Trophoblast cell (in vitro differentiated cells and primary cell): ENCODE measurements around the gene TMEM184C.

Source experiments
- DNase-seq, 2 donors: peaks; one replicate each; pipeline ENCODE4 v3.0.0-alpha.2; 2016
- H2AFZ ChIP-seq: 2 replicates; pipeline ENCODE4 v1.6.1; 2013; ENCODE audit warnings: low read length, moderate library complexity, mild to moderate bottlenecking; ENCODE audit not compliant: insufficient read depth, poor library complexity
- H2AK5ac ChIP-seq: 2 replicates; pipeline ENCODE4 v1.6.1; 2013; ENCODE audit warnings: mild to moderate bottlenecking, low read length
- H2BK120ac ChIP-seq: 2 replicates; pipeline ENCODE4 v1.6.1; 2013; ENCODE audit warnings: low read length, mild to moderate bottlenecking, moderate library complexity; ENCODE audit not compliant: insufficient read depth, poor library complexity
- H2BK12ac ChIP-seq: 2 replicates; pipeline ENCODE4 v1.6.1; 2013; ENCODE audit warnings: mild to moderate bottlenecking, low read length, moderate library complexity
- H2BK5ac ChIP-seq: 2 replicates; pipeline ENCODE4 v1.6.1; 2013; ENCODE audit warnings: low read length, low read depth, moderate library complexity, mild to moderate bottlenecking; ENCODE audit not compliant: poor library complexity
- H3K14ac ChIP-seq: 2 replicates; pipeline ENCODE4 v1.6.1; 2013; ENCODE audit warnings: mild to moderate bottlenecking, low read length
- H3K18ac ChIP-seq: 2 replicates; pipeline ENCODE4 v1.6.1; 2013; ENCODE audit warnings: mild to moderate bottlenecking, low read length
- H3K23ac ChIP-seq: 2 replicates; pipeline ENCODE4 v1.6.1; 2013; ENCODE audit warnings: low read length
- H3K27ac ChIP-seq: 2 replicates; pipeline ENCODE4 v1.5.1; 2013; ENCODE audit warnings: low read depth, mild to moderate bottlenecking, inconsistent platforms, low read length, moderate library complexity
- H3K27me3 ChIP-seq: 2 replicates; pipeline ENCODE4 v1.6.1; 2013; ENCODE audit warnings: inconsistent platforms, mild to moderate bottlenecking, low read length, moderate library complexity; ENCODE audit not compliant: insufficient read depth
- H3K36me3 ChIP-seq, 2 experiments: 1 replicate in 1 of 2; 2 replicates in 1 of 2; pipeline ENCODE4 v1.6.1; 2013; ENCODE audit warnings: low read length in 2 of 2, mild to moderate bottlenecking in 2 of 2, moderate library complexity in 1 of 2; ENCODE audit not compliant: insufficient read depth in 2 of 2, control insufficient read depth in 1 of 2
- H3K4ac ChIP-seq: 2 replicates; pipeline ENCODE4 v1.6.1; 2013; ENCODE audit warnings: low read depth, mild to moderate bottlenecking, low read length, moderate library complexity
- H3K4me1 ChIP-seq, 2 experiments: 1 replicate in 1 of 2; 2 replicates in 1 of 2; pipeline ENCODE4 v1.6.1; 2013; ENCODE audit warnings: low read length in 2 of 2, mild to moderate bottlenecking in 2 of 2, moderate library complexity in 1 of 2; ENCODE audit not compliant: insufficient read depth in 2 of 2, control insufficient read depth in 1 of 2
- H3K4me2 ChIP-seq: 2 replicates; pipeline ENCODE4 v1.6.1; 2013; ENCODE audit warnings: inconsistent platforms, mild to moderate bottlenecking, low read length, moderate library complexity
- H3K4me3 ChIP-seq: 2 replicates; pipeline ENCODE4 v1.5.1; 2013; ENCODE audit warnings: mild to moderate bottlenecking, low read depth, low read length, inconsistent platforms
- H3K79me1 ChIP-seq: one replicate; pipeline ENCODE4 v1.6.1; 2013; ENCODE audit warnings: low read length
- H3K79me2 ChIP-seq: 2 replicates; pipeline ENCODE4 v1.6.1; 2013; ENCODE audit warnings: low read length, mild to moderate bottlenecking; ENCODE audit not compliant: control insufficient read depth, insufficient read depth, poor library complexity
- H3K9ac ChIP-seq: 2 replicates; pipeline ENCODE4 v1.6.1; 2013; ENCODE audit warnings: mild to moderate bottlenecking, low read length
- H3K9me3 ChIP-seq: 2 replicates; pipeline ENCODE4 v1.6.1; 2013; ENCODE audit warnings: low read depth, mild to moderate bottlenecking, control low read depth, inconsistent platforms, low read length; ENCODE audit not compliant: insufficient read depth
- H4K12ac ChIP-seq: 2 replicates; pipeline ENCODE4 v1.6.1; 2013; ENCODE audit warnings: low read depth, mild to moderate bottlenecking, low read length, moderate library complexity
- H4K8ac ChIP-seq: 2 replicates; pipeline ENCODE4 v1.6.1; 2013; ENCODE audit warnings: low read depth, mild to moderate bottlenecking, low read length, moderate library complexity
- H4K91ac ChIP-seq: one replicate; pipeline ENCODE4 v1.6.1; 2013; ENCODE audit warnings: low read depth, mild to moderate bottlenecking, low read length, moderate library complexity
- WGBS: extraction: QIAGEN DNeasy Blood & Tissue Kit; methylation state at CpG from one replicate; pipeline ENCODE4 v1.1.7; 2013; ENCODE audit warnings: missing lambda C conversion rate; ENCODE audit not compliant: insufficient read length, insufficient coverage; ENCODE audit errors: extremely low coverage; 5-methylcytosine and 5-hydroxymethylcytosine counted together

TMEM184C gene

GRCh38 chr4:147594107-147594506 lies 23.1 kb upstream of the TMEM184C start:
- no CpG with 5 or more reads among the region's 5 CpGs for WGBS

GRCh38 chr4:147594578-147594977 lies 22.6 kb upstream of the TMEM184C start:
- Histone ChIP-seq H3K4ac (no peak overlapping the region), H3K4me2 (no peak overlapping the region), H3K9ac (no peak overlapping the region), H3K4me1 (peaks cover 1 to 2% of the 10 kb centered on the region in 2 experiments), H3K27me3 (no peaks in the 10 kb centered on the region), H3K18ac (no peak overlapping the region), H4K12ac (no peak overlapping the region), H4K91ac (no peak overlapping the region), H2AK5ac (no peak overlapping the region), H3K79me2 (no peaks in the 10 kb centered on the region), H3K36me3 (no peaks in the 10 kb centered on the region), H3K14ac (no peak overlapping the region), H3K9me3 (no peaks in the 10 kb centered on the region), H3K27ac (no peak overlapping the region), H3K23ac (no peak overlapping the region), H2AFZ (no peak overlapping the region), H3K4me3 (no peak overlapping the region), H3K79me1 (peaks cover 2% of the 10 kb centered on the region), H2BK12ac (no peak overlapping the region), H2BK5ac (no peak overlapping the region), H2BK120ac (no peak overlapping the region), H4K8ac (no peak overlapping the region)
- no CpG with 5 or more reads among the region's 2 CpGs for WGBS
- no peak for DNase-seq

More at GRCh38 chr4:147594107-147594506, 23.1 kb upstream of the TMEM184C start:
- no peak overlapping the region for H4K12ac ChIP-seq
- peaks cover 2% of the 10 kb centered on the region for H3K79me1 ChIP-seq
- no peak overlapping the region for H4K91ac ChIP-seq
- H2BK120ac ChIP-seq: no peak overlapping the region
- no peak overlapping the region for H4K8ac ChIP-seq
- no peaks in the 10 kb centered on the region for H3K4me1 ChIP-seq
- no peak overlapping the region for H3K4me2 ChIP-seq
- no peak overlapping the region for H3K4ac ChIP-seq
- no peaks in the 10 kb centered on the region for H3K36me3 ChIP-seq
- no peak overlapping the region for H3K23ac ChIP-seq
- H2BK5ac ChIP-seq: no peak overlapping the region
- H2AK5ac ChIP-seq: no peak overlapping the region
- no peaks in the 10 kb centered on the region for H3K79me2 ChIP-seq
- no peak overlapping the region for H2AFZ ChIP-seq
- H2BK12ac ChIP-seq: no peak overlapping the region
- no peak overlapping the region for H3K18ac ChIP-seq
- H3K27ac ChIP-seq: no peak overlapping the region
- no peaks in the 10 kb centered on the region for H3K27me3 ChIP-seq
- no peak overlapping the region for H3K9ac ChIP-seq
- no peak overlapping the region for H3K14ac ChIP-seq
- H3K4me3 ChIP-seq: no peak overlapping the region
- no peaks in the 10 kb centered on the region for H3K9me3 ChIP-seq
- no peak for DNase-seq

- no peak overlapping the region for H4K12ac ChIP-seq
- no peak overlapping the region for H3K9ac ChIP-seq
- H3K14ac ChIP-seq: no peak overlapping the region
- no peak overlapping the region for H3K4me3 ChIP-seq
- no peaks in the 10 kb centered on the region for H3K27me3 ChIP-seq
- H2BK120ac ChIP-seq: no peak overlapping the region
- no peak overlapping the region for H3K4ac ChIP-seq
- H3K18ac ChIP-seq: no peak overlapping the region
- peaks cover 6 to 9% of the 10 kb centered on the region in 2 experiments for H3K4me1 ChIP-seq
- H4K8ac ChIP-seq: no peak overlapping the region
- no peaks in the 10 kb centered on the region for H3K36me3 ChIP-seq
- H3K79me2 ChIP-seq: no peaks in the 10 kb centered on the region
- H4K91ac ChIP-seq: no peak overlapping the region
- WGBS: no CpG with 5 or more reads among the region's 1 CpG
- no peak for DNase-seq
- H2AK5ac ChIP-seq: no peak overlapping the region
- no peak overlapping the region for H3K27ac ChIP-seq
- no peak overlapping the region for H3K23ac ChIP-seq
- no peaks in the 10 kb centered on the region for H3K9me3 ChIP-seq
- H2BK5ac ChIP-seq: no peak overlapping the region
- no peak overlapping the region for H3K4me2 ChIP-seq
- no peak overlapping the region for H2BK12ac ChIP-seq
- no peak overlapping the region for H2AFZ ChIP-seq
- H3K79me1 ChIP-seq: peaks cover 3% of the 10 kb centered on the region
Observed at GRCh38 chr4:147596377-147596776, 20.8 kb upstream of the TMEM184C start.

GRCh38 chr4:147596981-147597380 lies 20.2 kb upstream of the TMEM184C start:
- no peaks in the 10 kb centered on the region for H3K36me3 ChIP-seq
- H2AK5ac ChIP-seq: no peak overlapping the region
- H3K23ac ChIP-seq: no peak overlapping the region
- H3K4me2 ChIP-seq: no peak overlapping the region
- H3K79me2 ChIP-seq: no peaks in the 10 kb centered on the region
- no peak overlapping the region for H3K4me3 ChIP-seq
- H4K12ac ChIP-seq: no peak overlapping the region
- no peak overlapping the region for H2BK5ac ChIP-seq
- no peak overlapping the region for H3K9ac ChIP-seq
- H2BK12ac ChIP-seq: no peak overlapping the region
- H3K4ac ChIP-seq: no peak overlapping the region
- no peaks in the 10 kb centered on the region for H3K9me3 ChIP-seq
- H3K27ac ChIP-seq: no peak overlapping the region
- WGBS: no CpG with 5 or more reads among the region's 1 CpG
- H4K91ac ChIP-seq: no peak overlapping the region
- no peak overlapping the region for H3K14ac ChIP-seq
- no peak overlapping the region for H3K18ac ChIP-seq
- H3K79me1 ChIP-seq: peaks cover 3% of the 10 kb centered on the region
- H2BK120ac ChIP-seq: no peak overlapping the region
- H3K27me3 ChIP-seq: no peaks in the 10 kb centered on the region
- H2AFZ ChIP-seq: no peak overlapping the region
- peaks cover 6 to 9% of the 10 kb centered on the region in 2 experiments for H3K4me1 ChIP-seq
- H4K8ac ChIP-seq: no peak overlapping the region
- no peak for DNase-seq
